Activated effector memory CD4-positive, alpha-beta T cell treated with Interleukin-2 at 50 U/mL for 16 hours (primary cell): Measurements from ENCODE around the gene LRRC23.

Experiments used
- DNase-seq: peaks from one replicate; pipeline ENCODE4 v3.0.0-alpha.2; 2020

The LRRC23 gene

DNA sequence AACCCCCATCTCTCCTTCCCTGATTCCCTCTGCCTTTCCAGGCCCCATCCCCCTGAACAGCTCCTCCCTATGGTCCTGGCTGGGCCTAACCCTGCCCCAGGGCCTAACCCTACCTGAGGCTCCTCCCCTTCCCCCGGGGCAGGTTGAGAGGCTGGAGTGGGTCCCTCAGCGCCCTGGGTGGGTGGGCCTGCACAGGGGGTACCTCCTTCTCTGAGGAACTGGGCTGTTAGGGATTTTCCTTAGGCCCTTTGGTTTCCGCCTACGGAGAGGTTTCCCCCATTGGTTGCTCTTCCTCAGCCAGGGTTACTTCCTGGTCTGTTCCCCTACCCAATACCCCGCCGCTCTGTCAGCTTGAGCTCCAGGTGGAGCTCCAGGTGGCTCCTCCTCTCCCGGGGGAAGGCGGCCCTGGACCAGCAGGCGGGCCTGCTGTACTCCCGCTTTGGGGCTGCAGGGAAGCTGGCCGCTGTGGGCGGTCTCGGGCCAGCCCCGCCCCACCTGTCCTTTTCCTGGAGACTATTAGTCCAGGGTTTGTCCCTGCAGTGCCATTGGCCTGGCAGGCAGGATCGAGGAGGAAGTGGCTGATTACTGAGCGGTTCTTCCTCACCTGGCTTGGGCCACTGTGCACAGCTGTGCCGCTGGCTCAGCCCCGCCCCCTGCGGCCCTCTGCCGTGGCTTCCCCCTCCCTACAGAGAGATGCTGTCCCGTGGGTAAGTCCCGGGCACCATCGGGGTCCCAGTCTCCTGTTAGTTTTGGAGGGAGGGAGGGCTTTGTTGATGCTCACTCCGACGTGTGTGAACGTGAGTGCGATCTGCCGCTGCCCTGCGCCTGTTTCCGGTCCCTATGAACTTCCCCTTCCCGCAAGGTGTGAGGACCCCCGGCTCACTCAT is 41.7 kb downstream of the LRRC23 start:
- DNase-seq, result no peak

DNA sequence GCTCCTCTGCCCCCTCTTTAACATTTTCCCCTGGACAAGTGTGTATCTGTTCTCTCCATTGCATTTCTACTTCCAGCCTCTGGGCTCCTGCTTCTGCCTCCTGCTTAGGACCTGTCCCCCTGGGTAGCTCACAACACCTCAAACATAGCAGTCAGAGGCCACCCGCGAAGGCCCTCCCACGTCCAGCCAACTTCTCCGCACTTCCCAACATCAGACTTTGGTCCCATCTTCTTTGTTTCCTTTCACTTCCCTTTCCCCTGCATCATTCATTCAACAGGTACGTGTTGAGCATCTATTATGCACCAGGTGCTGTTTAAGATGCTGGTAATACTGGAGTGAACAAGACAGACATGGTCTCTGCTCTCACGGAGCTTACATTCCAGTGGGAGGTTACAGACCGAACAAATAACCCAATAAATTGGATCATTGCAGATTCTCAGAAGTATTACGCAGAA is 42.3 kb downstream of the LRRC23 start:
- no peak for DNase-seq

DNA sequence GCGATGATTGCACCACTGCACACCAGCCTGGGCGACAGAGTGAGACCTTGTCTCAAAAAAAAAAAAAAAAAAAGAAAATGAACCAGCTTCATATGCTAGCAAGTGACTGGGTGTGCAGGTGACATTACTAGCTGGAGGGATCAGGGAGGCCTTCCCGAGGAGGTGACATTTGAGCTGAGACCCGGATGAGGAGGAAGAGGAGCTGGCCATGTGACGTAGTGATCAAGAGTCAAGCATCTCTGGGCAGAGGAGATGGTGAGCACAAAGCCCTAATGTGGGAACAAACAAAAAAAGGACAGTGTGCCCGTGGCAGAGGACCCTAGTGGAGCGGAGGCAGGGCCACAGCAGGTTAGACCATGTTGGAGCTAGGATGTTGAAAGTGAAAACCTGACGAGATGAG is 43.0 kb downstream of the LRRC23 start:
- no peak for DNase-seq

DNA sequence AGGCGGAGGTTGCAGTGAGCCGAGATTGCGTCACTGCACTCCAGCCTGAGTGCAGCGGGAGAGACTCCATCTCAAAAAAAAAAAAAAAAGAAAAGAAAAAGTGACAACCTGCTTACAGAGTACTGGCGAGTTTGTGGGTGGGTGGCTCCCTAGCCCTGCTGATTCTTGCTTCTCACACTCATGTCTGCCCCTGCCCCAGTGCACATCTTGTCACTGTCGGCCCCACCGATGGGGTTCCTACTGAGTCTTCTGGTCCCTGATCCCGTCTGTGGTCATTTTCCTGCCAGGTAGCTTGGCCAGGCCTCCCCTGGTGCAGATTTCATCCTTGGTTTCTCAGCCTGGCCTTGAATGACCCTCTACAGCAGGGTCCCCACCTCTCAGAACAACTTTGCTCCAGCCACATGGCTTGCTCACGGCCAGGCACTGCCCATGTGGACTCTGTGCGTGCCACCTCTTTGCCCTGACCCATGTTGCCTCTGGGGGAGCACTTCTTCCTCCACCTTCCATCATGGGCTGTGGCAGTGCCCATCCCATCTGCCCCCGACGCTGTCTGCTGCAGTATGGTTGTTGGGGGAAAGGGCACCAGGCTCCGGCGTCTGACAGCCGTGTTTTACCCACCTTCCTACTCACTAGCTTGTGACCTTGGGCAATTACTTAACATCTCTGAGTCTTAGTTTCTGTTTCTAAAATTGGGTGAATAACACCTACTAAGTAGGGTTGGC is 44.4 kb downstream of the LRRC23 start:
- no peak for DNase-seq

DNA sequence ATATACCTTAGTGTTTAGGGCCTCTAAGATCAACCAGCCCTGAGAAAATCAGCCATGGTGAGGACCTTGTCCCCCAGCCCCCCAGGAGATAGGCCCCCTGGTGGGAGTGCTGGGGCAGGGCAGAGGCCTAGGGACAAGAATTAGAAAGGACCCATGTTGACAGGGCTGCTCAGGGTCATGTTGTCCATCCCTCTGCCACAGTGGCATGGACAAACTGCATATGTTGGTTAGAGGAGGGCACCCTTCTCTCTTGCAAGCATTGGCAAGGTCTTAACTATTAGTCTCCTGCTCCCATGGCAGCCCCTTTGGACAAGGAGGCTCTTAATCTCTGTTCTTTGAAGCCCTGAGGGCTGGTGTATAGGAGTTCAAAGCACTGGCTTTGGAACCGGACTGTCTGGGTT is 45.8 kb downstream of the LRRC23 start:
- no peak for DNase-seq

DNA sequence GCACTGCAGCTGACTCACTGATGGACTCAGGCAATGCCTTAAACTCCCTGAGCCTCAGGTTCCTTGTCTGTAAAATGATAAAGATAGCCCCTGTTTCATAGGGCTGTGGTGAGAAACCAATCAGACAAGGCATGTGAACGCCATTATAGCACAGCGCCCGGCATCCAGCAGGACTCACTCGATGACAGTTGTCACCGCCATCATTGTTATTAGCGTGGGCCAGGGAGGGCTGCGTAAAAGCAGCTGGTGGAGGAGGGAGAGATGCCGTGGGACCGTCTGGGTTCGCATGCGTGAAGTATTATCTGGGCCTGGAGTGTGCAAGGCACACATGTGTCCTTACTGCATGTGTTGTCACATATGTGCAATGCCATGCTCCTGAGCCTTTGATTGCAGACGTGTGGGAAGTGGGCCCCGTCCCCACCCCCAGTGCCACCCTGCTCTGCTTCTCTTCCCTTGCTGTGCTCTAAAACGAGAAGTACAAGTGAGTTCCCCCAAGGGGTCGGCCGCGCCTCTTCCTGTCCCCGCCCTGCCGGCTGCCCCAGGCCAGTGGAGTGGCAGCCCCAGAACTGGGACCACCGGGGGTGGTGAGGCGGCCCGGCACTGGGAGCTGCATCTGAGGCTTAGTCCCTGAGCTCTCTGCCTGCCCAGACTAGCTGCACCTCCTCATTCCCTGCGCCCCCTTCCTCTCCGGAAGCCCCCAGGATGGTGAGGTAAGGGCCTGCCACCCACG is 46.4 kb downstream of the LRRC23 start, which contains the start of gene PTPN6:
Gene PTPN6 (plus strand): TSS at position 546 of the 730 bp plus-strand sequence. CDS start 157 bp downstream, at position 703.
- no peak for DNase-seq

DNA sequence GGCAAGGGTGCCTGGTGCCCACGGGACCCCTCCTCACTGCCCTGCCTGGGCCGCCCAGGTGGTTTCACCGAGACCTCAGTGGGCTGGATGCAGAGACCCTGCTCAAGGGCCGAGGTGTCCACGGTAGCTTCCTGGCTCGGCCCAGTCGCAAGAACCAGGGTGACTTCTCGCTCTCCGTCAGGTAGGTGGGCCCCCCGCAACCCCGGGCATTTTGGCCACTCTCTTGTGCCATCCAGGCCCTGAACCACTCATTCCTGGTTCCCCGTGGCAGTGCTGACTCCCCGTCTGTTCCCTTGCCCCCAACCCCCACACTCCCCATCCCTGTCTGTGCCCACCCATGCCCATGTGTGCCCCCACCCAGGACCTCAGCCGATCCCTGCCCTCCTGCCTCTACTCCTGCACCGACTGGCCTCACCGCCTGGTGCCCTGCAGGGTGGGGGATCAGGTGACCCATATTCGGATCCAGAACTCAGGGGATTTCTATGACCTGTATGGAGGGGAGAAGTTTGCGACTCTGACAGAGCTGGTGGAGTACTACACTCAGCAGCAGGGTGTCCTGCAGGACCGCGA is 47.0 kb downstream of the LRRC23 start:
- DNase-seq, result no peak

DNA sequence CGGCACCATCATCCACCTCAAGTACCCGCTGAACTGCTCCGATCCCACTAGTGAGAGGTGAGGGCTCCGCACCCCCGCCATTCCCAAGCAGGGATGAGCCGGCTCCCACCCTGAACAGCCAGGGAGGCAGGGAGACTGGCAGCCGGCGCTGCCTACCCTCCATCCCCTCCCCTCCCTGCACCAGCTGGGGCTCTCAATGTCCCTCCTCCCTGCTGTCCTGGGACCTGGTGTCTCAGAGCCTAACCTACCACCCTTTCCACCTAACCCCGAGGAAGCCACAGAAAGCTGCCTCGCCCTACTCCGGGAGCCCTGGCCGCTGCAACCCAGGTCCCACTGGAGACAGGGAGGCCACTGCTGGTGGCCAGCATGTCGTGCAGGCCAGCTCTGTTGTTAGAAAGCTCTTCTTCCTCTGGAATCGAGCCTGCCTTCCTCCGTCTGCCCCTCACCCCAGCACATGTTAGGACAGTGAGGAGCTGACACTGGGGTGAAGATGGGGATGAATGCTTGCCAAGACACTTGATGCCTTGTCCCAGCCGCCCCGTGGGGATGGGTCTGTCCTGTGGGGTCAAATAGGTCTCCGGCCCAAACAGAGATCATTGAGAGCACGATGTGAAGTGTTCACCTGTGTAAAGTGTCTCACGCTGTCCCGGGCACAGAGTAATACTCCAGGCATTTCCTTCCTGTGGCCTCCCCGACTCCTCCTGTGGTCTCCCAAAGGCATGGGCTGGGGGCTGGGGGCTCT is 47.7 kb downstream of the LRRC23 start:
- no peak for DNase-seq

DNA sequence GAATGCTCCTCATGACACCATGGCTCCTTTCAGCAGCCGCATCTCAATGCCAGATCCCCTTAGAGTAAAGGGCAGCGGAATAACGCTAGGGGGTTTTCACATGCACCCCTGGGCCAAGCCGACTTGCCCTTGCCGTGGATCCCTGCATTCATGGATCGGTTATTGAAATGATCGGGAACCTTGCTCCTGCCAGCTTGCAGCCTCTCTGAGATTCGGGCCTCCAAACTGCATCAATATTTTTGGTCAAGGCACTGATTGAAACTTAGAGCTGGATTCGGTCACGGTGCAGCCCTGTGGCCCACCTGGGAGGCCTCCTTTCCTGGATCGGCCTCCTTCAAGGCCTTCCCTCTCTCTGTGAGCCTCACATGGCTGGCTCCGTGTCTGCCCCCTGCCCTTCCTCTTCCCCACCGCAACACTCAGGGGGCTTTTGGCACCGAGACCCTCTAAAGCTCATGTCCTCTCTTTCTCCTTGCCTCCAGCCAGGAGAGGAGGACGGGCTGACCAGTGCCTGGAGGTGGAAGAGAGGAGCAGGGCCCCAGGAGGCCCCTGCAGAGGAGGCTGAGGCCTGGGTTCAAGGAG is 48.3 kb downstream of the LRRC23 start:
- DNase-seq, result no peak

DNA sequence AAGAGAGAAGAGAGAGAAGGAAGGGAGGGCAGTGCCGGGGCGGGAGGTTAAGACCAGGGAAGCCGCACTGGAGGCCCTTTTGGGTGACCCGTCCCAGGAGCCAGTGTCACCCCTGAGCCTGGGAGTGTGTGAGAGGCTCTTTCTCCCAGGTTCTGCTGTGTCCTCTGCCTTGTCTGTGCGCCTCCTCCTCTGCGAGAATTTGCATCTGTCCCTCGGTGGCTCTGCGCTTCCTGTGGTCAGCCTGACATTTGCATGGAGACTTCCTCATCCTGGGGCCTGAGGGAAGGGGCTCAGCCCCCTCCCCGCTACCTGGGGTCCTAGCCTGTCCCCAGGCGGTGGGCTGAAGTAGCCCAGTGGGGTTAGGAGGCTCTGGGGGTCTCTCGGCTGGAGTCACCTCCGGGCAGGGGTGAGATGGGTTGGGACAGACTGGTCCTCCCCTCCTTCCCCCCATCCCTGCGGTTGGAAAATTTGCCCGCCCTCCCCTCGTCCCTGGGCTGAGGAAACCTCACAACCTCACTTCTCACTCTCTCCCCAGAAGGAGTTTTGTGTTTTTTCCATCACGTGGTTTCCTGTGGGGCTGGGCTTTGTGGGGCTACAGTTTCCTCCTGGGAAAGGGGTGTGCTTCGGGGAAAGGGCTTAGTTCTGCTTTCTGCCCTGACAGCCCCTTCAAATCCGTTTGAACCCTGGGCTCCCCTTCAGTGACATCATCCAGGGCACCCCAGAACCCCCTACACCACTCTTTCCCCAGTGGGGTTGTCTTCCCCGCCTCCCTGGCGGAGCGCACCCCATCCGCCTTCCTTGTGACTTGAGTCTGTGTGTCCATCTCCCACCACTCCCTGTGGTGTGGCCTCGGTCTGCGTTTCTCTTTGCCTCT is 49.1 kb downstream of the LRRC23 start:
- peak; percentile 69 for DNase-seq

DNA sequence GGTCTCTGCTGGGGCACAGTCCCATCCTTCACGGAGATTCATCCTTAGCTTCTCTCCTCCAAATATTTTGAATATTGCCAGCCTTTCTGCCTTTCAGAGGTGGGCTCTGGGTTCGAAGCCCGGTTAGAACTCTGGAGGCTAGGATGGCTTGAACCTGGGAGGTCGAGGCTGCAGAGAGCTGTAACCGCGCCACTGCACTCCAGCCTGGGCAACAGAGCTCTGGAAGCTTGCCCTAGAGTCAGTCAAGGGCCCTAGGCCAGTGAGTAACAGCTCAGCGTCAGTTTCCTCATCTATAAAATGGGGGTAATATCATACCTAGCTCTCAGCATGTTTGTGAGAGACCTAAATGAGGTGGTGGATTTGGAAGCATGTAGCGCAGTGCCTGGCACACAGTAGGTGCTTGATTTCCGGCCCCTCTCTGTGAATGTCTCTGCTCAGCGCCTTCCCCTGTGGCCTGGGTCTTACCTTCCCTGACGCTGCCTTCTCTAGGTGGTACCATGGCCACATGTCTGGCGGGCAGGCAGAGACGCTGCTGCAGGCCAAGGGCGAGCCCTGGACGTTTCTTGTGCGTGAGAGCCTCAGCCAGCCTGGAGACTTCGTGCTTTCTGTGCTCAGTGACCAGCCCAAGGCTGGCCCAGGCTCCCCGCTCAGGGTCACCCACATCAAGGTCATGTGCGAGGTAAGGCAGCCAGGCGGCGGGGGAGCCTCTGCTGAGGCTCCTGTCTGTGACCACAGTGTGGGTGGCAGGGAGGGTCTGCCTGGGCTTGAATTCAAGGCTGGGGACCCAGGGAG is 49.9 kb downstream of the LRRC23 start:
- no peak for DNase-seq

DNA sequence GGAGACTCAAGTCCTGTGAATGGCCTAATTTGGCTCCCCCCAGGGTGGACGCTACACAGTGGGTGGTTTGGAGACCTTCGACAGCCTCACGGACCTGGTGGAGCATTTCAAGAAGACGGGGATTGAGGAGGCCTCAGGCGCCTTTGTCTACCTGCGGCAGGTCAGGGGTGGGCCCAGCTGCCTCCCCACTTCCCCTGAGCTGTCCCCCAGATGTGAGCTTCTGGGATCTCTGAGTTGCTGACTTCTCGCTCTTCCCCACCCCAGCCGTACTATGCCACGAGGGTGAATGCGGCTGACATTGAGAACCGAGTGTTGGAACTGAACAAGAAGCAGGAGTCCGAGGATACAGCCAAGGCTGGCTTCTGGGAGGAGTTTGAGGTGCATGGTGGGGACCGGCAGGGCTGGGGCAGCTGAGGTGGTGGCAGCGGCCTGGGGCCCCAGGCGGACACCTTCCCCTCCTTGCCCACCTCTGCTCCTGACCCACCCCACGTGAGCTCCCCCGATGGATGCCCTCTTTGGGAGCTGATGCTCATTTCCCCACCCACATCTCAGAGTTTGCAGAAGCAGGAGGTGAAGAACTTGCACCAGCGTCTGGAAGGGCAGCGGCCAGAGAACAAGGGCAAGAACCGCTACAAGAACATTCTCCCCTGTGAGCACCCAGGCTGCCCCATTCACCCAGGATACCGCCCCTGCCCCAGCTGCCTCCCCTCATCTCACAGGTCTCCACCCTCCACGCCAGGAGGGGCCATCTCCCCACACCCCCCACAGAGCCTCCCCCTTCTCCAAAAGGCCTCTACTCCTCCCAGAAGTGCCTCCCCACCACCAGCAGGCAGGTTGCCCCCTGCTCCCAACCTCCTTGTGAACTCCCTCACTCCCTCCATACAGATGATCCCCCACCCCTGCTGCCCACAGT is 50.7 kb downstream of the LRRC23 start:
- no peak for DNase-seq

DNA sequence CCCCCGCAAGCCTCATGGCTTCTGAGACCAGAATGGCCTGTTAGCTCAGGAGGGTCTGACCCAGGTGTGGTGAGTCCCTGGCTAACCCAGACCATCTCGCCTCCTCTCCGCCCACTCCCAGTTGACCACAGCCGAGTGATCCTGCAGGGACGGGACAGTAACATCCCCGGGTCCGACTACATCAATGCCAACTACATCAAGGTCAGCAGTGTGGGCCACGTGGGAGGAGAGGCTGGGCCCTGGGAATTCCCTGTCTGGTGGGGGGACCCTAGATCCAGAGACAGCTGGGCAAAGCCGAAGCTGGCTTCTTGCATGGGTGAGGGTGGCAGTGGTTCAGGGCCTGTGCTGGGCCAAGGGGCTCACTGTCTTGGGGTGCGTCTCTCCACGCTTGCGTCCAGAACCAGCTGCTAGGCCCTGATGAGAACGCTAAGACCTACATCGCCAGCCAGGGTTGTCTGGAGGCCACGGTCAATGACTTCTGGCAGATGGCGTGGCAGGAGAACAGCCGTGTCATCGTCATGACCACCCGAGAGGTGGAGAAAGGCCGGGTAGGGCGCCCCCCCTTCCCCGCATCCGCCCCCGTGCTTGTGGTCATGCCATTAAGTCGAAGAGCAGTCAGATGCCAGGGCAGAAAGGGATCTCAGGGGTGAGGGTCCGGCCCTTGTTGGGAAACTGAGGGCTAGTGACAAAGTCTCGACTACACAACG is 51.6 kb downstream of the LRRC23 start:
- no peak for DNase-seq

DNA sequence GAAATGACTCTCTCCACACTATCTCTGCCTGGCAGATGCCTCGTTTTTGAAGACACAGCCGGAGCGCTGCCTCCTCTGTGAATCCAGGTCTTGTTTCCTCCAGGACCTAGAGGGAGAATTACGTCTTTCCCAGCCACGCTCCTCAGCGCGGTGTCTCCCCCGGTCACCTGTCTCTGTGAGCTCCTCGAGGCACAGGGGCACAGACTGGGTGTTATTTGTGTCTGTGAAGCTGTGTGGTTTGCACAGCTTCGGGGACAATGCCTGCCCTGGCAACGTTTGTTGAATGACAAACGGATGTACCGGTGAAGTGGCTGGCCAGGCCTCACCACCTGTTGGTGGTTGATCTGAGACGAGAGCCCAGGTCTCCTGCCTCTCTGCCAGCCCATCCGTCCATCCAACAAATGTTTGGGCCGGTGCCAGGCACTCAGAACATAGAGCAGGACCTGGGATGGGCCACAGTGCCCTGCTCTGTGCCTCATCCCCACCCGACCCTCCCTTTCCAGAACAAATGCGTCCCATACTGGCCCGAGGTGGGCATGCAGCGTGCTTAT is 52.6 kb downstream of the LRRC23 start:
- DNase-seq, result no peak

DNA sequence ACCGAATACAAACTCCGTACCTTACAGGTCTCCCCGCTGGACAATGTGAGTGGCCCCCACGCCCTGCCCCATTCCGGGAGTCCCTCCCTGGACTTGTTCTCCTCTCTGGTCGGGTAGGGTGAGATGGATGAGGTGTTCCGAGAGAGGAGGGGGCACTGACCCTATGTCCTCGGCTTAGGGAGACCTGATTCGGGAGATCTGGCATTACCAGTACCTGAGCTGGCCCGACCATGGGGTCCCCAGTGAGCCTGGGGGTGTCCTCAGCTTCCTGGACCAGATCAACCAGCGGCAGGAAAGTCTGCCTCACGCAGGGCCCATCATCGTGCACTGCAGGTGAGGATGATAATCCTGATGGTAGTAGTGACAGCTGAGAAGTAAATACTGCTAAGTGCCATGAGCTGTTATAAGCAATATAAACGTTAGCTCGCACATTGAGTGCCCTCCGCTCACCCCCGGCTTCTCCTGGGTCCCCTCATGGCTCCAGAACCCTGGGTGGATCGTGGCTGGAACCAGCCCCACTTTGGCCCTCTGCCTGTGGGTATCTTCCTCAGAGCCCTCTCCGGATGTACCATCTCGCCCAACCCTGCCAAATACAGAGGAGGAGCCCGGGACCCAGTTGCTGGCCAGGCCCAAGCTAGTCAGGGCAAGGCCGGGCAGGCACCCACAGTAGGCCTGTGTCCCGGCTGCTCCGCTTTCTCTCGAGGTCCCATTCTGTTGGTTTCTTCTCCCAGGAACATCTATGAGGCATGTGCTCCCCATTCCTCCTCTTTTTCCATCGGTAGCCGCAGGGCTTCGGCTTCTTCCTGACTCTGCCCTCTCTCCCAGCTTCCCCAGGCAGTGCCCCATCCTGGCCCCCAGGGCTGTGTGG is 53.4 kb downstream of the LRRC23 start:
- no peak for DNase-seq

DNA sequence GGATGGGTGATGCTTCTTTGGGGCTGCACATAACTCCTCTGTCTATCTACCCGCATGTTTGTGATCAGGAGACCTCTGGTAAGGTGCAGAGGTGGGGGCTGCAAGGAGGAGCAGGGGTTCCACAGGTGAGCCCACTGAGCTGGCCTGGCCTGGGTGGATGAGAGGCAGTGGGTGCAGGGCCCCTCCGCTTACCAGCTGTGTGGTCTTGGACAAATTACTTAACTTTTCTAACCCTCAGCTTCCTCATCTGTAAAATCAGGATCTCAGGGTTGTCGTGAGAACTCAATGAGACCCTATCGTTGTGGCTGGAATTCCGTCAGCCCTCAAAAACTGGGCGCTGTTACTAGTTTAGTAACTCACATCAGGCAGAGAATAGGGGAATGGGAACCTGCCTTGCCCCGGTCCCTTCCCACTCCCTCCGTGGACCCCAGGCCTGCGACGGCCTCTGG is 54.0 kb downstream of the LRRC23 start:
- no peak for DNase-seq
